Putamen (tissue), 1 donor: ENCODE measurements around the gene CASKIN2.

Experiments
- DNase-seq: peaks from one replicate; pipeline ENCODE4 v3.0.0-alpha.2; 2016; ENCODE audit warnings: low spot score

The CASKIN2 gene

GRCh38 chr17:75518983-75519537, 3.7 kb upstream of the CASKIN2 start:
- DNase-seq, result no peak

- no peak for DNase-seq
Observed at GRCh38 chr17:75518201-75518600, 2.9 kb upstream of the CASKIN2 start.

- DNase-seq, result no peak
Observed at GRCh38 chr17:75517297-75517865, 2.0 kb upstream of the CASKIN2 start.

GRCh38 chr17:75516619-75517296, 1.4 kb upstream of the CASKIN2 start:
- no peak for DNase-seq

- peak; percentile 92 for DNase-seq
Observed at GRCh38 chr17:75516255-75516618, 900 bp upstream of the CASKIN2 start, which contains the start of gene TSEN54. Gene TSEN54 (plus strand): TSS chr17:75516528. CDS start chr17:75516561, 33 bp downstream.

GRCh38 chr17:75514919-75515495, 330 bp downstream of the CASKIN2 start:
- no peak for DNase-seq

GRCh38 chr17:75514299-75514918, 928 bp downstream of the CASKIN2 start:
- DNase-seq, result no peak

- DNase-seq, result no peak
Observed at GRCh38 chr17:75513641-75514000, 1.7 kb downstream of the CASKIN2 start.

GRCh38 chr17:75512926-75513640, 2.3 kb downstream of the CASKIN2 start:
- DNase-seq, result no peak

- DNase-seq, result no peak
Observed at GRCh38 chr17:75511610-75512575, 3.4 kb downstream of the CASKIN2 start.

- no peak for DNase-seq
Observed at GRCh38 chr17:75511270-75511609, 4.1 kb downstream of the CASKIN2 start.

GRCh38 chr17:75509528-75510258, 5.6 kb downstream of the CASKIN2 start:
- DNase-seq, result no peak

- DNase-seq, result no peak
Observed at GRCh38 chr17:75508931-75509361, 6.4 kb downstream of the CASKIN2 start.

GRCh38 chr17:75507733-75508719, 7.3 kb downstream of the CASKIN2 start:
- peak; percentile 91 for DNase-seq

GRCh38 chr17:75506888-75507287, 8.4 kb downstream of the CASKIN2 start:
- no peak for DNase-seq

- no peak for DNase-seq
Observed at GRCh38 chr17:75506134-75506533, 9.2 kb downstream of the CASKIN2 start.

GRCh38 chr17:75505640-75506039, 9.7 kb downstream of the CASKIN2 start:
- no peak for DNase-seq

- no peak for DNase-seq
Observed at GRCh38 chr17:75505152-75505409, 10.3 kb downstream of the CASKIN2 start.

GRCh38 chr17:75504347-75505151, 10.8 kb downstream of the CASKIN2 start:
- DNase-seq, result no peak
